Left kidney (tissue), 2 donors: ENCODE results near the gene CATSPERZ. TPM values are rescaled to one million over a fixed set of nuclear protein-coding genes. Genes with fewer than 3 reads are reported as not detected.
A peak's percentile ranks its signal among the peaks of the same experiment; 100 is the strongest.

Experiments
- DNase-seq: peaks from one replicate; pipeline ENCODE4 v3.0.0-alpha.2; 2013
- polyA plus RNA-seq: library from polyadenylated mRNA; unstranded; fragments of 120-200 nt; gene quantifications from one replicate; pipeline ENCODE4 v1.2.1, GENCODE V29; 2013; ENCODE audit not compliant: insufficient read length

CATSPERZ gene
- polyA plus RNA-seq, 1 donor: not detected

- DNase-seq: peak; percentile 73
These were observed 14.9 kb upstream of the CATSPERZ start, which contains the start of gene GPR137 for GRCh38 chr11:64284962-64285884. GPR137 (plus strand) TSS chr11:64285848; CDS start chr11:64286525, 677 bp downstream.

- DNase-seq: no peak
These were observed 14.0 kb upstream of the CATSPERZ start for GRCh38 chr11:64285885-64286800.

- no peak for DNase-seq
These were observed 13.4 kb upstream of the CATSPERZ start for GRCh38 chr11:64286801-64287159.

- DNase-seq: no peak
These were observed 12.3 kb upstream of the CATSPERZ start for GRCh38 chr11:64287676-64288352.

GRCh38 chr11:64288353-64288750 is 11.8 kb upstream of the CATSPERZ start:
- DNase-seq: no peak

GRCh38 chr11:64289002-64289564 is 11.1 kb upstream of the CATSPERZ start:
- no peak for DNase-seq

GRCh38 chr11:64290352-64291261 is 9.6 kb upstream of the CATSPERZ start:
- DNase-seq: no peak

- DNase-seq: no peak
These were observed 8.9 kb upstream of the CATSPERZ start, which contains the start of gene KCNK4 for GRCh38 chr11:64291262-64291751. KCNK4 (plus strand) TSS chr11:64291302; CDS start chr11:64293019, 1,717 bp downstream.

- no peak for DNase-seq
These were observed 8.3 kb upstream of the CATSPERZ start for GRCh38 chr11:64291752-64292459.

- no peak for DNase-seq
These were observed 7.5 kb upstream of the CATSPERZ start for GRCh38 chr11:64292460-64293254.

- DNase-seq: no peak
These were observed 5.4 kb upstream of the CATSPERZ start for GRCh38 chr11:64294774-64295173.

- DNase-seq: no peak
These were observed 4.4 kb upstream of the CATSPERZ start for GRCh38 chr11:64295760-64296159.

GRCh38 chr11:64296236-64296635 is 3.9 kb upstream of the CATSPERZ start:
- DNase-seq: no peak

- no peak for DNase-seq
These were observed 3.1 kb upstream of the CATSPERZ start for GRCh38 chr11:64296830-64297698.

GRCh38 chr11:64297699-64298358 is 2.3 kb upstream of the CATSPERZ start:
- no peak for DNase-seq

- no peak for DNase-seq
These were observed 952 bp upstream of the CATSPERZ start for GRCh38 chr11:64298966-64299846.
